MM.1S (cell line): ENCODE measurements around the gene PSMD12.

Source experiments
- CTCF ChIP-seq: fragments of 300-600 bp; sonication (generic); IDR thresholded peaks from 2 replicates; pipeline ENCODE4 v1.5.1; 2016; ENCODE audit warnings: antibody characterized with exemption, low read length, mixed read lengths
- EZH2phosphoT487 ChIP-seq: fragments of 300-600 bp; sonication (generic); IDR thresholded peaks from 2 replicates; pipeline ENCODE4 v1.6.1; 2018; ENCODE audit warnings: antibody characterized with exemption, low read length

- TF ChIP-seq CTCF, result no peak
- no peak for TF ChIP-seq EZH2phosphoT487
Observed at GRCh38 chr17:67336859-67337258, 29.5 kb downstream of the PSMD12 start.
